ENCODE measurements around the gene CABP5. TPM values are rescaled to one million over a fixed set of nuclear protein-coding genes. Genes with fewer than 3 reads are reported as not detected.

CABP5 gene
- total and polyA plus RNA-seq, 3 donors from 2014 or later = 0.43 TPM; not detected in 2

DNA sequence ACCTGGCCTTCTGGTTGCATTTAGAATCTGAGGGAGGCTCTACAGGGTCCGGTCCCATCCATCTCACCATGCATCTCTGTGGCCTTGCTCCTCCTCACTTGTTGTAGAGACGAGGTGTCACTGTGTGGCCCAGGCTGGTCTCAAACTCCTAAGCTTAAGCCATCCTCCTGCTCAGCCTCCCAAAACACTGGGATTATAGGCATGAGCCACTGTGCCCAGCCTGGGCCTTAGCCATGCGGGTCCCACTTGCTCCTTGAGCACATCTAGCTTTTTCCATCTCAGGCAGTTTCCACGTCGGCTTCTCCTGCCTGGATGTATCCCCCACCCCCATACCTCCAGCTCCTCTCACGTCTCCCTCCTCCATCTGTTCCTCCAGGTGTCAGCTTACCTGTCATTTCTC is 39.6 kb downstream of the CABP5 start:
- H3K4me1 ChIP-seq = no peaks in the 10 kb centered on the region
- H3K9me3 ChIP-seq = no peaks in the 10 kb centered on the region
- DNase-seq = no peak
- 71 to 76% methylated on average over 5 to 6 of the region's 6 CpGs for WGBS, 2 donors
- intact Hi-C loops (cut with DNase I; ENCODE audit: low total_unique reads) = no loop called here
- no peaks in the 10 kb centered on the region for H3K36me3 ChIP-seq (ENCODE audit: low read depth, missing control alignments)
- no peaks in the 10 kb centered on the region for H3K27me3 ChIP-seq
- H3K27ac ChIP-seq = no peak overlapping the region
- TF ChIP-seq CTCF (IDR thresholded peaks at IDR 0.05) (no peak), POLR2A (IDR thresholded peaks at IDR 0.05) (no peak)
- H3K4me3 ChIP-seq = no peak overlapping the region

- WGBS, 2 donors = 83 to 86% methylated on average over 6 of the region's 6 CpGs
These were observed 43.0 kb downstream of the CABP5 start for GRCh38 chr19:48000846-48001245.

GRCh38 chr19:47998800-47999199 is 45.1 kb downstream of the CABP5 start:
- intact Hi-C loops (cut with DNase I; ENCODE audit: low total_unique reads) = no loop called here
- H3K4me3 ChIP-seq = peak overlapping the region; percentile 43 to 44
- WGBS, 2 donors = 35 to 69% methylated on average over 6 of the region's 6 CpGs

More at GRCh38 chr19:48000846-48001245, 43.0 kb downstream of the CABP5 start:
- no peak for DNase-seq
- Histone ChIP-seq H3K9me3 (no peaks in the 10 kb centered on the region), H3K4me3 (no peak overlapping the region), H3K4me1 (no peaks in the 10 kb centered on the region), H3K27ac (no peak overlapping the region), H3K27me3 (no peaks in the 10 kb centered on the region), H3K36me3 (ENCODE audit: low read depth, missing control alignments) (no peaks in the 10 kb centered on the region)
- intact Hi-C loops (cut with DNase I; ENCODE audit: low total_unique reads) = no loop called here
- TF ChIP-seq CTCF (IDR thresholded peaks at IDR 0.05) (no peak), POLR2A (IDR thresholded peaks at IDR 0.05) (no peak)

DNA sequence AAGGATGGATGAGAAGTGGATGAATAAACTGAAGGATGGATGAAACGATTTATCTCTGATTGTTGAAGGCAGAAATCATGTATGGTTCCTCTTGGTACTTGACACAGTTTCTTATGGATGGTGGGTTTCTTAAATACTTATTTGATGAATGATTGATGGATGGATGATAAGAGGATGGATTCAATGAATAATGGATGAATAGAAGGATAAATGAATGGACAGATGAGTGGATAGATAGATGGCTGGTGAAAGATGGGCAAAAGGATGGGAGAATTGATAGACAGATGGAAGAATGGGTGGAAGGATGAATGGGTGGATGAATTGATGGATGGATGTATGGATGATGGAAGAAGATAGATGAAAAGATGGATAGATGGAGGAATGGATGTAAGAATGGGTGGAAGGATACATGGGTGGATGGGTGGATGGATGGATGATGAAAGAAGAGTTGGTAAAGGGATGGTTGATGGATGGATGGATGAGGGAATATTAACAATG is 47.6 kb downstream of the CABP5 start:
- Histone ChIP-seq H3K4me3 (no peak overlapping the region), H3K9me3 (no peaks in the 10 kb centered on the region), H3K27me3 (no peaks in the 10 kb centered on the region), H3K36me3 (ENCODE audit: low read depth, missing control alignments) (no peaks in the 10 kb centered on the region), H3K27ac (no peak overlapping the region), H3K4me1 (no peaks in the 10 kb centered on the region)
- intact Hi-C loops (cut with DNase I; ENCODE audit: low total_unique reads) = no loop called here
- no peak for DNase-seq
- 68 to 73% methylated on average over 1 of the region's 1 CpG for WGBS, 2 donors
- no peak for TF ChIP-seq POLR2A (IDR thresholded peaks at IDR 0.05)
- no peak for TF ChIP-seq CTCF (IDR thresholded peaks at IDR 0.05)

More at GRCh38 chr19:47998800-47999199, 45.1 kb downstream of the CABP5 start:
- H3K36me3 ChIP-seq (ENCODE audit: low read depth, missing control alignments) = no peaks in the 10 kb centered on the region
- no peaks in the 10 kb centered on the region for H3K9me3 ChIP-seq
- DNase-seq = peak; percentile 70
- TF ChIP-seq POLR2A (IDR thresholded peaks at IDR 0.05) (no peak), CTCF (IDR thresholded peaks at IDR 0.05) (no peak)
- H3K4me1 ChIP-seq = no peaks in the 10 kb centered on the region
- no peak overlapping the region for H3K27ac ChIP-seq
- no peaks in the 10 kb centered on the region for H3K27me3 ChIP-seq

GRCh38 chr19:47994209-47994802 is 49.6 kb downstream of the CABP5 start, which contains the start of gene ELSPBP1:
Gene ELSPBP1 (plus strand): TSS chr19:47994632. CDS start chr19:48008668, 14,036 bp downstream.
- Histone ChIP-seq H3K4me1 (no peaks in the 10 kb centered on the region), H3K36me3 (ENCODE audit: low read depth, missing control alignments) (no peaks in the 10 kb centered on the region), H3K27me3 (no peaks in the 10 kb centered on the region), H3K4me3 (no peak within 1 kb of the TSS), H3K27ac (no peak within 1 kb of the TSS), H3K9me3 (no peaks in the 10 kb centered on the region)
- WGBS, 2 donors = 41 to 48% methylated on average over 5 of the region's 5 CpGs
- intact Hi-C loops (cut with DNase I; ENCODE audit: low total_unique reads) = no loop called here
- no peak for DNase-seq
- TF ChIP-seq POLR2A (IDR thresholded peaks at IDR 0.05) (no peak), CTCF (IDR thresholded peaks at IDR 0.05) (no peak)
